Activated naive CD4-positive, alpha-beta T cell treated with anti-CD3 and anti-CD28 coated beads for 36 hours (primary cell): Measurements from ENCODE around the gene KRTAP5-6. TPM values are rescaled to one million over a fixed set of nuclear protein-coding genes. Genes with fewer than 3 reads are reported as not detected.

Experiments
- CTCF ChIA-PET: fragments of 350-600 bp; sonication (Branson Sonifier 250); formaldehyde crosslinking; loops from one replicate; lab custom pipeline; 2021; ENCODE audit warnings: antibody characterized with exemption; lab: Charles Lee
- DNase-seq: peaks from one replicate; pipeline ENCODE4 v3.0.0-alpha.2; 2020
- H3K27ac Mint-ChIP-seq: one replicate; pipeline ENCODE4 v1.8.0; 2021; ENCODE audit warnings: mild to moderate bottlenecking, mixed read lengths
- H3K27me3 Mint-ChIP-seq: one replicate; pipeline ENCODE4 v1.8.0; 2021; ENCODE audit warnings: low read depth, mixed read lengths
- H3K36me3 Mint-ChIP-seq: one replicate; pipeline ENCODE4 v1.8.0; 2021; ENCODE audit warnings: low read depth, mixed read lengths
- H3K4me1 Mint-ChIP-seq: one replicate; pipeline ENCODE4 v1.8.0; 2021; ENCODE audit warnings: low read depth, mixed read lengths
- H3K4me3 Mint-ChIP-seq: one replicate; pipeline ENCODE4 v1.8.0; 2021; ENCODE audit warnings: mild to moderate bottlenecking, moderate library complexity, mixed read lengths
- H3K9me3 Mint-ChIP-seq: one replicate; pipeline ENCODE4 v1.8.0; 2021; ENCODE audit warnings: mixed read lengths
- intact Hi-C: fragments of 100-400 bp; cut with micrococcal nuclease; formaldehyde crosslinking; loops from one replicate; pipeline ENCODE4 v1.15.1; 2023
- total RNA-seq, 2 experiments: library from RNA; stranded (reverse); gene quantifications; one replicate each; pipeline ENCODE4 v1.2.3, GENCODE V29; 2021

The KRTAP5-6 gene
- total RNA-seq, 2 experiments from 2014 or later = not detected

GRCh38 chr11:1690167-1691025, 6.6 kb upstream of the KRTAP5-6 start:
- H3K4me3 Mint-ChIP-seq = no peak overlapping the region
- H3K27me3 Mint-ChIP-seq = peaks cover 13% of the 10 kb centered on the region
- CTCF ChIA-PET = interaction anchor here (1.0 to 5.6 kb wide), 5 partner anchors 8 to 143 kb away, joined by 3 to 232 read pairs (median 4); partner anchors contain the start of gene SYT8
- no peak overlapping the region for H3K27ac Mint-ChIP-seq
- H3K9me3 Mint-ChIP-seq = no peaks in the 10 kb centered on the region
- H3K4me1 Mint-ChIP-seq = peaks cover 3% of the 10 kb centered on the region
- H3K36me3 Mint-ChIP-seq = no peaks in the 10 kb centered on the region
- intact Hi-C loops = loop anchor here (5.0 to 10.0 kb wide), 2 partner anchors 64 to 462 kb away; partner anchors contain the start of gene IFITM10
- no peak for DNase-seq

GRCh38 chr11:1691026-1691877, 5.7 kb upstream of the KRTAP5-6 start:
- Mint-ChIP-seq H3K4me1 (peaks cover 3% of the 10 kb centered on the region), H3K9me3 (no peaks in the 10 kb centered on the region), H3K27ac (no peak overlapping the region), H3K4me3 (no peak overlapping the region), H3K36me3 (no peaks in the 10 kb centered on the region), H3K27me3 (peaks cover 13% of the 10 kb centered on the region)
- DNase-seq = no peak
- CTCF ChIA-PET = interaction anchor here (1.0 to 5.6 kb wide), 8 partner anchors 9 to 311 kb away, joined by 3 to 232 read pairs (median 6); partner anchors contain the start of genes H19 and SYT8
- intact Hi-C loops = loop anchor here (5.0 to 10.0 kb wide), 2 partner anchors 64 to 461 kb away; partner anchors contain the start of gene IFITM10

DNA sequence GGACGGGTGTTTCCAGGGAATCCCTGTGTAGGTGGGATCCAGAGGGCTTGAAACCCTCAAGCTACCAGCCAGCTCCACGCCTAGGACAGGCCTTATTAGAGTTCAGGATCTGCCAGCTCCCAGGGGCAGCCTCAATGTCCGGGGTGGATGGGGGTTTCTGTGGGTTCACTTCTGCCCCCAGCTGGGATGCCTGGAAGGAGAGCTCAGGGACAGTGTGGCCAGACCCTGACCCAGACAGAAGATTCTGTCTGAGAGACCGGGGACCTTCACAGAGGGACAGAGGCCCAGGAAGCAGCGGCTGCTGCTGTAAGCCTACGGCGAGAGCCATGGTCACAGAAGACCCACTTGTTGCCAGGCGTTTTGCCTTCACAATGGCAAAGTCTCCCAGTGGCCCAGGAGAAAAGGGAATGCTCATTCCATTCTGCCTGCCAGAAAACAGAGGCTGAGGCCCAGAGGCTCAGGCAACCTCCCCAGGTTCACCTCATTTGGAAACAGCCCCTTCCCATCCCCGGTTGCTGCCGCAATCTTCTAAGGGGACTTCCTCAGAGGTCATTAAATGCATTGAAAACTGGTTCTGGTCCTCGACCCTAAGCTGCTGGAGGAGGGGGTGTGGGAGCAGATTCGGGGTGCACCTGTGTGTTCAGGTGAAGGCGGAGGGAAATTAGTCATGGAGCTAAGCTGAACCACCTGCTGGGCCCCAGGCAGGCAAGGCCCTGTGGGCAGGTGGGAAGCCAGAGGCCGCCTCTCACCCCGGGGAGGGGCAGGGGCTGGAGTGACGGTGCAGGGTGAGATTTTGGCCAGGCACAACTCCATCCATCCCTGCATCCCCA, 4.9 kb upstream of the KRTAP5-6 start:
- Mint-ChIP-seq H3K36me3 (no peaks in the 10 kb centered on the region), H3K4me3 (no peak overlapping the region), H3K27ac (no peak overlapping the region), H3K27me3 (peaks cover 13% of the 10 kb centered on the region), H3K4me1 (peaks cover 3% of the 10 kb centered on the region), H3K9me3 (no peaks in the 10 kb centered on the region)
- CTCF ChIA-PET = interaction anchor here (1.0 to 5.6 kb wide), 12 partner anchors 9 to 459 kb away, joined by 3 to 232 read pairs (median 12); partner anchors contain the start of genes H19 and SYT8
- DNase-seq = no peak
- intact Hi-C loops = loop anchor here (5.0 to 10.0 kb wide), 2 partner anchors 63 to 460 kb away; partner anchors contain the start of gene IFITM10

GRCh38 chr11:1692708-1693326, 4.2 kb upstream of the KRTAP5-6 start:
- no peaks in the 10 kb centered on the region for H3K9me3 Mint-ChIP-seq
- H3K4me3 Mint-ChIP-seq = peak overlapping the region; percentile 75
- no peaks in the 10 kb centered on the region for H3K36me3 Mint-ChIP-seq
- no peak for DNase-seq
- CTCF ChIA-PET = interaction anchor here (1.0 to 5.6 kb wide), 21 partner anchors 10 to 458 kb away, joined by 3 to 232 read pairs (median 8); partner anchors contain the start of genes H19 and SYT8
- peaks cover 3% of the 10 kb centered on the region for H3K4me1 Mint-ChIP-seq
- peaks cover 13% of the 10 kb centered on the region for H3K27me3 Mint-ChIP-seq
- intact Hi-C loops = loop anchor here (1.0 to 10.0 kb wide), 4 partner anchors 41 to 459 kb away; partner anchors contain the start of gene IFITM10
- H3K27ac Mint-ChIP-seq = no peak overlapping the region

DNA sequence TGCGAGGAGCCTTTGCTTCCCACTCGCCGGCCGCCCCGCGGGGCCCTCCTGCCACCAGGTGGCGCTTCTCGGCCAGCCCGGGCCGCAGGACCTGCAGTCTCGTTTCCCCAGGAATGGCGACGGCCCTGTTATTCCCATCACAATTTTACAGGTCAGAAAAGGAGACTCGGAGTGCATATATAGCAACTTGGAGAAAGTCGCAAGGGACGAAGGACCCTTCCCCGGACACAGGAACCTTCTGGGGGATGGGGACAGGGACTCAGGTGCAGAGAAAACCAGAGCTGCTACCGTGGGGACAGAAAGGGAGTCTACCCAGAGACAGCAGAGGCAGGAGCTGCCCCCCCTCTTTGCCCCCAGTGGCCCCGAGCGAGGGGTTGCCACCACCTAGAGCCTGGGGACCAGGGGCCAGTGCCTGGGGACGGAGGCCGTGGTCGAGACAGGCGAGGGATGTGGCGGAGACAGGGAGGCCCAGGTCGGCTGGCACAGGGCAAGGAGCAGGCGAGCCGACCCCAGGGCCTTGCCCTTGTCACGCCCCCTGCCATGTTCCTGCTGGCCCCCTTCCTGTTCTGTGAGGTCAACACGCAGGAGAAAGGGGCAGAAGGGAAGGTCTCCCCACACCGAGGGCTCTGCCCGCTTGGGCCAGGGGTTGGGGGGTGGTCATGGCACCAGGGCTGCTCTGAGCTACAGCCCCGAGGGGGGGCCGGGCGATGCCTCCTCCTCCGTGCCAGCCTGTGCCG, 3.5 kb upstream of the KRTAP5-6 start:
- Mint-ChIP-seq H3K9me3 (no peaks in the 10 kb centered on the region), H3K4me3 (peak overlapping the region; percentile 75), H3K27ac (no peak overlapping the region), H3K36me3 (no peaks in the 10 kb centered on the region), H3K4me1 (peaks cover 3% of the 10 kb centered on the region), H3K27me3 (peaks cover 9% of the 10 kb centered on the region)
- CTCF ChIA-PET = interaction anchor here (0.6 to 5.6 kb wide), 47 partner anchors 11 to 461 kb away, joined by 3 to 232 read pairs (median 5); partner anchors contain the start of genes H19 and SYT8
- intact Hi-C loops = loop anchor here (1.0 to 10.0 kb wide), 4 partner anchors 41 to 459 kb away; partner anchors contain the start of gene IFITM10
- DNase-seq = peak; percentile 76

- Mint-ChIP-seq H3K27ac (no peak overlapping the region), H3K4me3 (no peak overlapping the region), H3K4me1 (peaks cover 3% of the 10 kb centered on the region), H3K9me3 (no peaks in the 10 kb centered on the region), H3K27me3 (peaks cover 9% of the 10 kb centered on the region), H3K36me3 (no peaks in the 10 kb centered on the region)
- peak; percentile 81 for DNase-seq
- CTCF ChIA-PET = interaction anchor here (0.6 to 5.6 kb wide), 53 partner anchors 11 to 460 kb away, joined by 3 to 232 read pairs (median 5); partner anchors contain the start of genes H19 and SYT8
- intact Hi-C loops = loop anchor here (5.0 to 10.0 kb wide), 2 partner anchors 61 to 458 kb away; partner anchors contain the start of gene IFITM10
Measured at GRCh38 chr11:1694064-1694845, 2.7 kb upstream of the KRTAP5-6 start.

DNA sequence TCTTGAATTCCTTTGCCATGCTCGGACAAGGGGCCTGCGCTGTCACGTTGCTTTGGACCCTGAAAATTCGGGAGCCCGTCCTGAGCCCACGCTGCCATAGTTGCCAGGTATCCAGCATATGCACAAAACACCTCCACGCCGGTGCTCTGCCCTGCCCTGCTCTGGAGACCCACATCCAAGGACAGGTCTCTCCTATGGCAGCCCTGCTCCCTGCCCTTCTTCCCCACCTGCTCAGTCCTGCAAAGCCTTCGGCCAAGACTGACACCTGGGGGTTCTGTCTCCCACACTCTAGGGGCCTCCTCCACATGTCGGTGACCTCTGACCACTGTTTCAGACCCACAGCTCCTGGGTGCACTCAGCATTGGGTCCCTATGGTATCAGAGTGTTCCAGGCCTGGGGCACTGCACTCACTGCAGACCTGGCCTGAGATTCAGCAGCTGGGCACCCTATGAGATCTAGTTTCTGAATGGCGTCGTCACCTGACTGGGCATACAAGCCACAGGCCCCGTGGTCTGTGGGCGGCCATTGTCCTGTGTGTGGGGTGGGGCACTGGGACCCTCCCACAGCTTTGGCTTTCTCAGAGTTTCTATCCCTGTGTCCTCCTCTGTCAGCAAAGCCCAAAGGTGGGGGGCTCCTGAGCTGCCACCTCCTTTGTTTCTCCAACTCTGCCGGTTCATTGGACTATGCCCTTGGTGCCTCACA, 2.0 kb upstream of the KRTAP5-6 start:
- CTCF ChIA-PET = interaction anchor here (0.6 to 5.6 kb wide), 22 partner anchors 11 to 460 kb away, joined by 3 to 232 read pairs (median 6); partner anchors contain the start of gene SYT8
- Mint-ChIP-seq H3K27ac (no peak overlapping the region), H3K9me3 (no peaks in the 10 kb centered on the region), H3K4me1 (peaks cover 3% of the 10 kb centered on the region), H3K4me3 (no peak overlapping the region), H3K27me3 (peaks cover 8% of the 10 kb centered on the region), H3K36me3 (no peaks in the 10 kb centered on the region)
- no peak for DNase-seq
- intact Hi-C loops = loop anchor here (5.0 to 10.0 kb wide), 2 partner anchors 60 to 457 kb away; partner anchors contain the start of gene IFITM10

DNA sequence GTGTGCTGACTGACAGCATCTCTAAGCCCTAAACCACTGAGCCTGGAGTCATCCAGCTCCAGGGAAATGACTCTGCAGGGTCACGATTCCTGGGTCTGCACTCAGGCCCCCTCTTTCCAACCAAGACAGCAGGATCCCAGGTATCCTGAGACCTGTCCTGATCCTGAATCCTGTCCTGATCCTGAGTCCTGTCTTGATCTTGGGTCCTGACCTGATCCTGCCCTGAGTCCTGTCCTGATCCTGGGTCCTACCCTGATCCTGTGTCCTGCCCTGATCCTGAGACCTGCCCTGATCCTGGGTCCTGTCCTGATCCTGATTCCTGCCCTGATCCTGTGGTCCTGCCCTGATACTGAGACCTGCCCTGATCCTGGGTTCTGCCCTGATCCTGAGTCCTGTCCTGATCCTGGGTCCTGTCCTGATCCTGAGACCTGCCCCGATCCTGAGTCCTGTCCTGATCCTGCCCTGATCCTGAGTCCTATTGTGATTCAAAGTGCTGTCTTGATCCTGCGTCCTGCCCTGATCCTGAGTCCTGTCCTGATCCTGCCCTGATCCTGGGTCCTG, 1.4 kb upstream of the KRTAP5-6 start:
- Mint-ChIP-seq H3K27ac (no peak overlapping the region), H3K36me3 (no peaks in the 10 kb centered on the region), H3K4me3 (no peak overlapping the region), H3K9me3 (no peaks in the 10 kb centered on the region), H3K4me1 (peaks cover 6% of the 10 kb centered on the region), H3K27me3 (peaks cover 3% of the 10 kb centered on the region)
- CTCF ChIA-PET = interaction anchor here (0.6 to 5.6 kb wide), 2 partner anchors 138 to 319 kb away, joined by 3 to 232 read pairs; partner anchors contain the start of gene SYT8
- DNase-seq = no peak
- intact Hi-C loops = loop anchor here (10.0 kb wide), 1 partner anchor 59 kb away; the partner anchor contains the start of gene IFITM10

DNA sequence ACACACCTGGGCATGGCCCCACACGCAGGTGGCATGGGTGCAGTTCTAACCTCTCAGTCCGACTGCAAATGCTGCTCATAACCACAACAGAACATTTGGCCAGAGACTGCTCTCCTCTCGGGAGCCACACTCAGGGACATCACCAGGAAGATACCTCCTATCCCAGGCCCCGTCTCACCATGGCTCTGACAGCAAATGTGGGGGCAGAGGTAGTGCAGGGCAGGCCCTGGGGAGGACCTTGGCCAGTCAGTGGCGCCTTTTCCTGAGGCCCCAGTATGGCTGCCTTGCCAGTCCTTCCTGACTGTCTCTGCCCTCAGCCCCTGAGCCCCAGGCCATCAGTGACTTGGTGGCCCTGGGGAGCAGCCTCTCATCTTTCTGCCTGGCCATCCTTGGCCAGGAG, 2.8 kb downstream of the KRTAP5-6 start:
- H3K9me3 Mint-ChIP-seq = peaks cover 11% of the 10 kb centered on the region
- H3K4me3 Mint-ChIP-seq = no peak overlapping the region
- DNase-seq = no peak
- H3K36me3 Mint-ChIP-seq = no peaks in the 10 kb centered on the region
- CTCF ChIA-PET = interaction anchor here (2.7 kb wide), 1 partner anchor 133 kb away, joined by 10 read pairs; no protein-coding TSS in a partner anchor
- intact Hi-C loops = loop anchor here (10.0 kb wide), 1 partner anchor 55 kb away; the partner anchor contains the start of gene IFITM10
- peaks cover 12% of the 10 kb centered on the region for H3K4me1 Mint-ChIP-seq
- no peak overlapping the region for H3K27ac Mint-ChIP-seq
- H3K27me3 Mint-ChIP-seq = no peaks in the 10 kb centered on the region
